Neural progenitor cell (in vitro differentiated cells): ENCODE results near the gene DHH.

Experiments
- EZH2 ChIP-seq: fragments of 200-600 bp; sonication (generic); IDR thresholded peaks from 2 replicates; pipeline ENCODE4 v1.6.1; 2017; ENCODE audit warnings: antibody characterized with exemption, mild to moderate bottlenecking, moderate library complexity
- TF ChIP-seq, protein P1 (sequence below): fragments of 200-600 bp; sonication (generic); IDR thresholded peaks from 2 replicates; pipeline ENCODE4 v1.5.1; 2017; ENCODE audit warnings: antibody characterized with exemption, mild to moderate bottlenecking

DNA sequence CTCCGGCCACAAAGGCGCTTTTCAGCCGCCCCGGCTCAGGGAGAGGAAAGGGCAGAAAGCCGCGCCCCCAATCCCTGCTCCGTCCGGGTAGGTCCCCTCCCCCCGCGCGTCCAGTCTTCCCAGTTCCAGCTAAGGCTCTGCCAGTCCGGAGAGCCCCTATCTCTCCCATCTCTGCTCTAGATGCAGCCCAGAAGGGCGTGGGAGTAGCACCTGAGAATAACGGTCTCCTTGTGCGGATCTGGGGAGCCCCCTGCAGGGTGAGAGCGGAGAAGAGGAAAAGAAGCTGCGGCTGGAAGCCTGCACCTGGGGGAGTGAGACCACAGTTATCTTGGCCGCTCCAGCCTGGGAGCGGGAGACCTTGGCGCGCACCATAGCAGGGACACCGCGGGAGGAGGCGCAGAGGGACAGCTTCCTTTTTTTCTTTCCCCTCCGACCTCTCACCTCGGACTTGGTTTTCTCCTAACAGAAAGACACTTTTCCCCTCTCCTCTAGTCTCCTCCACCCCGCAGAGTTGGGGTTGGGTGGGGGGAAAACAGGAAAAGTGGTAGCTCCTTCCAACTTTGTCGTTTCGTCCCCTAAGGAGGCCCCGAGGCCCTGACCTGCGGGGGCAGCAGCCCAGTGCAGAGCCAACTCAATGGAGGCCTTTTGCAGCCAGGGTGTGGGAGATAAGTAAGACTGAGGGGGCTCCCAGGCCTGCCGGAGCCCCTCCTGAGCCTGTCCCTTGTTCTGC lies 2.4 kb downstream of the DHH start:
- TF ChIP-seq, protein P1, sequence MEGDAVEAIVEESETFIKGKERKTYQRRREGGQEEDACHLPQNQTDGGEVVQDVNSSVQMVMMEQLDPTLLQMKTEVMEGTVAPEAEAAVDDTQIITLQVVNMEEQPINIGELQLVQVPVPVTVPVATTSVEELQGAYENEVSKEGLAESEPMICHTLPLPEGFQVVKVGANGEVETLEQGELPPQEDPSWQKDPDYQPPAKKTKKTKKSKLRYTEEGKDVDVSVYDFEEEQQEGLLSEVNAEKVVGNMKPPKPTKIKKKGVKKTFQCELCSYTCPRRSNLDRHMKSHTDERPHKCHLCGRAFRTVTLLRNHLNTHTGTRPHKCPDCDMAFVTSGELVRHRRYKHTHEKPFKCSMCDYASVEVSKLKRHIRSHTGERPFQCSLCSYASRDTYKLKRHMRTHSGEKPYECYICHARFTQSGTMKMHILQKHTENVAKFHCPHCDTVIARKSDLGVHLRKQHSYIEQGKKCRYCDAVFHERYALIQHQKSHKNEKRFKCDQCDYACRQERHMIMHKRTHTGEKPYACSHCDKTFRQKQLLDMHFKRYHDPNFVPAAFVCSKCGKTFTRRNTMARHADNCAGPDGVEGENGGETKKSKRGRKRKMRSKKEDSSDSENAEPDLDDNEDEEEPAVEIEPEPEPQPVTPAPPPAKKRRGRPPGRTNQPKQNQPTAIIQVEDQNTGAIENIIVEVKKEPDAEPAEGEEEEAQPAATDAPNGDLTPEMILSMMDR: peak; percentile 51
- TF ChIP-seq EZH2: peak; percentile 39
